ENCODE measurements around the gene TOMM22.

The TOMM22 gene

DNA sequence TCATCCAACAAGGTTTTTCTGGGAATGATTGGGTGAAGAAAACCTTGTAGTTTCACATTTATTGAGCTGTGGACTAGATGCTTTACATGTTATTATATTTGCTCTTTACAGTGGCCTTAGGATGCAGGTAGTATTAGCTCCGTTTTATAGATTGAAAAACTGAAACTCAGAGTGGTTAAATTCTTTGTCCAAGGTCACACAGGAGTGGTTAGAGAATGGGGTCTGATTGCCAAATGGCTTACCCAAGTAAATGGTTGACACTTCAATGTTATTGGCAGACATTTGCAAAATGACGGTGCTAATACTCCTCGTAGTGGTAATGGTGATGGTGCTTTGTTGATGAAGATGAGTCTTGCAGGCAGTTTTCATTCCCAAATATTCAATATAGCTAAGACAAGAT lies 26.2 kb downstream of the TOMM22 start:
- H3K4me3 ChIP-seq (ENCODE audit: low read depth, low read length), result no peak overlapping the region
- TF ChIP-seq CTCF (IDR thresholded peaks at IDR 0.05; ENCODE audit: low read depth, low read length), result no peak

DNA sequence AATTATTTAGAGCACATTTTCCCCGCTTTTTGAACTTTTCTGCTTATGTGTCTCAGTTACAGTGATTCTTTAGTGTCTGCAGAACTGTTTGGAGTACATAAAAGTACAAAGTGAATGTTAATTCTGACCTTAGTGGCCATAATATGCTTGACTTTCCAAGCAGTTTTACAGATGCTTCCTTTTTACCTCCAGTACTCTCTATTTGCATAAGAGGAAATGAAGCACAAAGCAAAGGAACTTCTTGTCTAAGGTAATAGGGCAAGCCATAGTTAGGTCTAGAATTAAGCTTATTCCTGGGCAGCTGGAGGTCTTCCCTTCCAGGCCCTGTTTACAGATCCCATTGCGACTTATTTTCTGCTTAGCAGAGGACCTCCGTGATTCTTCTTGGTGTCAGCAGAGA lies 27.5 kb downstream of the TOMM22 start:
- no peak overlapping the region for H3K4me3 ChIP-seq (ENCODE audit: low read depth, low read length)
- TF ChIP-seq CTCF (IDR thresholded peaks at IDR 0.05; ENCODE audit: low read depth, low read length), result no peak

- no peak overlapping the region for H3K4me3 ChIP-seq (ENCODE audit: low read depth, low read length)
- no peak for TF ChIP-seq CTCF (IDR thresholded peaks at IDR 0.05; ENCODE audit: low read depth, low read length)
These were observed 28.6 kb downstream of the TOMM22 start for GRCh38 chr22:38710351-38710750.

- no peak overlapping the region for H3K4me3 ChIP-seq (ENCODE audit: low read depth, low read length)
- no peak for TF ChIP-seq CTCF (IDR thresholded peaks at IDR 0.05; ENCODE audit: low read depth, low read length)
These were observed 29.1 kb downstream of the TOMM22 start for GRCh38 chr22:38710866-38711265.

DNA sequence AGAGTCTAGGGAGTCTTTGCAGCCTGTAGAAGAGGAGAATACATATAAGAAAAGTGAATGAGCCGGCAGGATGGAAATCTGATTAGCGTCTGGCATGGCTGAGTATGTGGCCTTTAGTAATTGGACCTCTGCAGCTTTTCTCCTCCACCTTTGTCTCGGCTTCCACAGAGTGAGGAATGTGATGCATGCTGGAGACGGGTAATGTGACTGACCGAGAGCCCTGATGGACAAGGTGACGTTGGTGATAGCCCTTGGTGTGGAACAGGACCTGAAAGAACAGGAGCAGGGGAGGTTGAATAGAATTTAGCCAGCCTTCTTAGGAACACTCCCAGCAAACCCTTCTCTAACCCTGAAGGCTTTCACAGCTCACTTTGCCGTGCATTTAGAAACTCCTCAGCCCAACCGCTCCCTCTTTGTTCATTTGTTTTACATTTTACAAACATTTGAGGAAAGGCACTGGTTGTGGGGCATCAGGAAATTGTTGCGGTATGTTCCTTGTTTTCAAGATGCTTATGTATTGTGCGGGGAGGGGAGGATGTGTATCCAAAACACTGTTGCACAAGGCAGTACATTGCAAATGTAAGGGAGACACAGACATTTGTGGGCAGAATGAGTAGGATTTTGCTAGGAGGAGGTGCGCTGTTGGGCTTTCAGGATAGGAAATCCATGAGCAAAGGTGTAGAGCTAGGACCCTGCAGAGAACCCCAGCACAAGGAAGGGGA lies 30.9 kb downstream of the TOMM22 start:
- TF ChIP-seq CTCF (IDR thresholded peaks at IDR 0.05; ENCODE audit: low read depth, low read length), result no peak
- H3K4me3 ChIP-seq (ENCODE audit: low read depth, low read length), result no peak overlapping the region

GRCh38 chr22:38713921-38714320 lies 32.2 kb downstream of the TOMM22 start:
- H3K4me3 ChIP-seq (ENCODE audit: low read depth, low read length), result no peak overlapping the region
- no peak for TF ChIP-seq CTCF (IDR thresholded peaks at IDR 0.05; ENCODE audit: low read depth, low read length)

- H3K4me3 ChIP-seq (ENCODE audit: low read depth, low read length), result no peak overlapping the region
- no peak for TF ChIP-seq CTCF (IDR thresholded peaks at IDR 0.05; ENCODE audit: low read depth, low read length)
These were observed 33.5 kb downstream of the TOMM22 start for GRCh38 chr22:38715176-38715764.
